Central memory CD8-positive, alpha-beta T cell (primary cell): ENCODE measurements around the gene TBCA.

ENCODE experiments used
- ATAC-seq: fragments of 150-1000 bp; cut with Tn5 transposase; replicated peaks from 2 replicates; pipeline ENCODE4 v1.10.0; 2022; ENCODE audit warnings: mild to moderate bottlenecking, moderate FRiP score, moderate number of reproducible peaks; ENCODE audit not compliant: poor library complexity, severe bottlenecking; ENCODE audit errors: extremely low read depth
- DNase-seq, 2 donors: peaks; one replicate each; pipeline ENCODE4 v3.0.0; 2021; ENCODE audit warnings: low spot score in 2 of 2
- H3K27ac Mint-ChIP-seq: one replicate; pipeline ENCODE4 v1.8.0; 2022; ENCODE audit warnings: low read depth, mild to moderate bottlenecking, moderate library complexity, mixed read lengths
- H3K27me3 Mint-ChIP-seq: one replicate; pipeline ENCODE4 v1.8.0; 2022; ENCODE audit warnings: mixed read lengths
- H3K36me3 Mint-ChIP-seq: one replicate; pipeline ENCODE4 v1.8.0; 2022; ENCODE audit warnings: mild to moderate bottlenecking, moderate library complexity, mixed read lengths; ENCODE audit not compliant: insufficient read depth
- H3K4me1 Mint-ChIP-seq: one replicate; pipeline ENCODE4 v1.8.0; 2022; ENCODE audit warnings: mixed read lengths
- H3K4me3 Mint-ChIP-seq: one replicate; pipeline ENCODE4 v1.8.0; 2022; ENCODE audit warnings: mild to moderate bottlenecking, moderate library complexity, mixed read lengths
- H3K9me3 Mint-ChIP-seq: one replicate; pipeline ENCODE4 v1.8.0; 2022; ENCODE audit warnings: mixed read lengths

Gene TBCA

DNA sequence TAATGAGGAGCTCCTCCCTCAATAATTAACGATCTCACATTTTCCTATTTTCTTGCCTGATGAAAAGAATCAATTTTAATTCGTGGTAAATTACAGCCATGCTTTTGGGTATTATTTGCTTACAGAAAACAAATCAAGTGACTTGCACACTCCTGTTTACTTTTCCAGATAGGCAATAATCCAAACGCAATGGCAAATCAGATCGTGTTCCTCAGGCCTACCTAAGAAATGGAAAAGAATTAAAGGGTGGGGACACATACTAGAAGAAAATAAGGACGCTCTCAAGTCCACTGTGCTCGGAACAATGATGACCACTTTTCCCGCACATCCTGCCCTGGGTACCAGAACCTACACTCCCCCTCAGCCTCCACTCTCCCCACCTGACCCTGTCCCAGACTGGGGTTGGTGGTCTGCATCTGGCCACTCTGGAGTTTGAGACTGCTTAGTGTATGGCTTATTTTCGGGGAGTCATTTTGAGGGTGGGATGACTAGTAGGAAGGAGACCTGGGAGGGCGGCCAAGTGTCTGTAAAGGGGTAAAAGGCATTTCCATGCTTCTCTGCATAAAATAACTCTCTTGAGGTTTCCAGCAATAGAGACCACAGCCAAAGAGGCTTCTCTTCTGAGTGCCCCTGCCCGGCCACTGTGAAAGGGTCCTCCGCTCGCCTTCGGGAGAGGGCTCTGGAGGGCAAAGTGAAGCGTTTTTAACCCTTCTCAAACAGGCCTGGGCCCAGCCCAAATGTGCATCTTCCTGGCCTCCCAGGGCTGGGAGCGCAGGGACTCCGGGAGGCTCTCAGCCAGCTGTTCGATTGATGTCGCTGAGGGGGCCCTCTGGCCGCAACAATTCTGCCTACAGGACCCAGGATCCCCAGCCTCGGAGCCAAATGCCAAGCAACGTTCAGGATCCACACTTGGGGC, 133.1 kb downstream of the TBCA start:
- DNase-seq (no peak), ATAC-seq (no peak)
- Mint-ChIP-seq H3K9me3 (no peaks in the 10 kb centered on the region), H3K4me3 (no peak overlapping the region), H3K4me1 (peaks cover 23% of the 10 kb centered on the region), H3K27me3 (peaks cover 93% of the 10 kb centered on the region), H3K36me3 (peaks cover 19% of the 10 kb centered on the region), H3K27ac (no peak overlapping the region)

- no peak overlapping the region for H3K4me3 Mint-ChIP-seq
- H3K36me3 Mint-ChIP-seq, result peaks cover 23% of the 10 kb centered on the region
- H3K27ac Mint-ChIP-seq, result no peak overlapping the region
- H3K27me3 Mint-ChIP-seq, result peaks cover 93% of the 10 kb centered on the region
- H3K4me1 Mint-ChIP-seq, result peaks cover 32% of the 10 kb centered on the region
- ATAC-seq (no peak), DNase-seq (no peak)
- no peaks in the 10 kb centered on the region for H3K9me3 Mint-ChIP-seq
These were observed 134.0 kb downstream of the TBCA start for GRCh38 chr5:77641963-77642737.

DNA sequence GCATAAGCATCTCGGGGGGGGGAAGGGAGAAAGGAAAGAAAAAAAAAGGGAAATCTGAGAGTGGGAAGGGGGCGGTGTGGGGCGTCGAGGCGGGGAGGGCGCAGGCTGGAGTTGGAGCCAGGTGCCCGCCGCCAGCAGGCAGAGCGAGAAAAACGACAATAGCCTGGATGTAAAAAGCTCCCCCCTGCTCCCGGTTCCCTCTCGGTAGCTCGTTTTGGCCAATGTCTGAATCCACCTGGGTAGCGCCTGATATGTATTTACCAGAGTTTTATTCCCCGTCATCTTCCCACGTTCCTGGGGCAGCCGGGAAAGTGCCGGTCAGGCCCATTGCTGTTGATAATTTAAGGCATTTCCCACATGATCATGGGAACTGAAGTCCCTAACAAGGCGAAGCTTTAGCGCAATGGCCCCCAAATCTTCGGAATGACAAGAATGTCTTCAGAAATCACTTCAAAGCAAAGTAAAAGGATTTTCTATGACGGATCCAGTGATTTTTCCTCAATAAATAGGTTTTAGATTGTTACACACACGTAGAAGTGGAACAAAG, 134.7 kb downstream of the TBCA start:
- DNase-seq (no peak), ATAC-seq (no peak)
- H3K4me1 Mint-ChIP-seq, result peaks cover 32% of the 10 kb centered on the region
- H3K36me3 Mint-ChIP-seq, result peaks cover 23% of the 10 kb centered on the region
- H3K27me3 Mint-ChIP-seq, result peaks cover 93% of the 10 kb centered on the region
- H3K9me3 Mint-ChIP-seq, result no peaks in the 10 kb centered on the region
- no peak overlapping the region for H3K4me3 Mint-ChIP-seq
- no peak overlapping the region for H3K27ac Mint-ChIP-seq
